K562 (cell line): Measurements from ENCODE around the gene TOMM40L. TPM values are rescaled to one million over a fixed set of nuclear protein-coding genes. Genes with fewer than 3 reads are reported as not detected.

Source experiments
- CC2D1A ChIP-seq: fragments of 450-650 bp; IDR thresholded peaks from 2 replicates; pipeline ENCODE4 v1.6.1; 2017; ENCODE audit warnings: mild to moderate bottlenecking
- CGGBP1 ChIP-seq: fragments of 250-450 bp; sonication (Bioruptor Pico); IDR thresholded peaks from 2 replicates; pipeline ENCODE4 v1.9.0; 2021; ENCODE audit warnings: mild to moderate bottlenecking
- E2F4 ChIP-seq: sonication (generic); formaldehyde crosslinking; IDR thresholded peaks from 2 replicates; pipeline ENCODE4 v1.8.0; 2022; ENCODE audit warnings: mild to moderate bottlenecking, low read depth, missing genetic modification reagents
- KLF16 ChIP-seq: IDR thresholded peaks from 2 replicates; pipeline ENCODE4 v1.6.1; 2016; ENCODE audit warnings: antibody characterized with exemption
- MEF2D ChIP-seq: conservative IDR thresholded peaks from 2 replicates; pipeline ENCODE4 v1.6.1; 2016; ENCODE audit warnings: low read depth, missing genetic modification characterization, missing compliant biosample characterization
- MYC ChIP-seq, 2 experiments: fragments of 250-450 bp in 1 of 2; sonication (Bioruptor Pico) in 1 of 2; IDR thresholded peaks; 2 replicates each; pipeline versions ENCODE4 v1.5.1 to v1.6.1; 2012 to 2021; ENCODE audit warnings: low read depth in 2 of 2, borderline replicate concordance in 1 of 2, improper control_type of control experiment in 1 of 2, low read length in 1 of 2, mild to moderate bottlenecking in 1 of 2, moderate library complexity in 1 of 2
- RAD51 ChIP-seq: fragments of 450-650 bp; IDR thresholded peaks from 2 replicates; pipeline ENCODE4 v1.7.1; 2016; ENCODE audit warnings: low read depth, mild to moderate bottlenecking, borderline replicate concordance
- RBFOX2 ChIP-seq: fragments of 200-400 bp; formaldehyde crosslinking; IDR thresholded peaks from 2 replicates; pipeline ENCODE4 v1.6.1; 2017; ENCODE audit warnings: low read depth, mild to moderate bottlenecking, low read length, moderate library complexity
- RUNX1 ChIP-seq: sonication (generic); IDR thresholded peaks from 2 replicates; pipeline ENCODE4 v1.6.1; 2016; ENCODE audit warnings: antibody characterized with exemption, low read depth
- SP1 ChIP-seq: sonication (generic); formaldehyde crosslinking; IDR thresholded peaks from 2 replicates; pipeline ENCODE4 v1.8.1; 2022; ENCODE audit warnings: mild to moderate bottlenecking, missing genetic modification reagents
- TFAP4 ChIP-seq: sonication (generic); formaldehyde crosslinking; IDR thresholded peaks from 2 replicates; pipeline ENCODE4 v1.8.0; 2022; ENCODE audit warnings: missing genetic modification reagents, mild to moderate bottlenecking, moderate library complexity, borderline replicate concordance
- ZBTB11 ChIP-seq, 3 experiments: fragments of 200-800 bp in 1 of 3; fragments of 250-450 bp in 1 of 3; fragments of 450-650 bp in 1 of 3; sonication (Bioruptor Pico) in 1 of 3; sonication (Bioruptor generic) in 1 of 3; formaldehyde crosslinking in 1 of 3; IDR thresholded peaks; 2 replicates each; pipeline versions ENCODE4 v1.6.1 to v1.8.0; 2016 to 2022; ENCODE audit warnings: mild to moderate bottlenecking in 2 of 3, missing genetic modification characterization in 2 of 3, missing compliant biosample characterization in 1 of 3, moderate library complexity in 1 of 3
- ZNF140 ChIP-seq: fragments of 250-450 bp; sonication (Bioruptor Pico); IDR thresholded peaks from 2 replicates; pipeline ENCODE4 v1.8.0; 2021; ENCODE audit warnings: moderate library complexity, mild to moderate bottlenecking, inconsistent platforms
- ZNF274 ChIP-seq: IDR thresholded peaks from 2 replicates; pipeline ENCODE4 v1.6.1; 2011; ENCODE audit warnings: low read depth, mild to moderate bottlenecking, low read length, moderate library complexity, borderline replicate concordance
- ZNF384 ChIP-seq: IDR thresholded peaks from 2 replicates; pipeline ENCODE4 v1.6.1; 2012; ENCODE audit warnings: low read depth, low read length, improper control_type of control experiment
- ZNF592 ChIP-seq: fragments of 450-650 bp; IDR thresholded peaks from 2 replicates; pipeline ENCODE4 v1.6.1; 2017; ENCODE audit warnings: antibody characterized with exemption, mild to moderate bottlenecking
- polyA plus RNA-seq, 8 experiments: library from polyadenylated mRNA; depleted of rRNA in 4 of 8; stranded (reverse) in 5 of 8; unstranded in 3 of 8; fragments of >200 nt; fragmentation: Nextera tagmentation in 2 of 8; fragmentation: Illumina TruSeq in 1 of 8; extraction: Ambion mirVana in 2 of 8; extraction: Trizol in 1 of 8; gene quantifications; 2 replicates each; pipeline versions ENCODE4 v1.2.1 to v1.2.3, GENCODE V29; 2011 to 2014; ENCODE audit warnings: inconsistent platforms in 1 of 8, missing spikeins in 1 of 8
- total RNA-seq, 7 experiments: library from RNA; depleted of rRNA in 6 of 7; stranded (reverse); fragments of >200 nt in 6 of 7; fragmentation: Illumina TruSeq in 2 of 7; extraction: Trizol in 2 of 7; gene quantifications; 2 replicates each; pipeline versions ENCODE4 v1.2.1 to v1.2.3, GENCODE V29; 2011 to 2021; ENCODE audit warnings: low replicate concordance in 1 of 7

TOMM40L gene
- total and polyA plus RNA-seq, 9 of the 15 experiments (the other 6 are each of a cell fraction or from before 2014, with no cell fraction given), result 9.6 to 33.6 (median 25.2) TPM

DNA sequence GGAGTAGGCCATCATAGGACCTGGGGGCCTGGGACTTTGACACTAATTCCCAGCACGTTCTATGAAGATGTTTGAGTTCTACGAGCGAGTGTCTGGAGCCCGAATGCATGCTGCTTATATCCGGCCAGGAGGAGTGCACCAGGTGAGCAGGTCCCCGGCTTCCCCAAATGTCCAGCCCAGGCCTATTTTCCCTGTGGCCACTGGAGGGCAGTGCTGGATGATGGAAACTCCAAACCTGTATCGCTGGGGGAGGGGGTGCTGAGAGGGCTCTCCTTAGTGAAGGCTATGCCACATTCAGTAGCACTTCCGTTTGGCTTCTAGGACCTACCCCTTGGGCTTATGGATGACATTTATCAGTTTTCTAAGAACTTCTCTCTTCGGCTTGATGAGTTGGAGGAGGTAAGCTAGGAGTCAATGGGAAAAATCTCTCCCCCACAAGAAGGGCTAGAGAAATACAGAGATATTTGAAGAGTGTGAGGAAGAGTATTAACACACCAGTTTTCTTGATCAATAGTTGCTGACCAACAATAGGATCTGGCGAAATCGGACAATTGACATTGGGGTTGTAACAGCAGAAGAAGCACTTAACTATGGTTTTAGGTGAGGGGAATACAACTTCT is 16.0 kb upstream of the TOMM40L start (continued):
- TF ChIP-seq SP1 (peak; percentile 58), RUNX1 (no peak), RAD51 (no peak), CGGBP1 (no peak), ZNF274 (no peak), TFAP4 (CRISPR knock-in tag) (peak; percentile 60; the same call in 1 of the 2 replicates), E2F4 (CRISPR knock-in tag) (no peak), KLF16 (0 out of 2 replicates have a peak, but pooled peaks have one; percentile 30), MYC (IDR thresholded peaks at IDR 0.05; ENCODE audit: low read depth, low read length) (no peak), MYC (CRISPR knock-in tag; IDR thresholded peaks at IDR 0.05; ENCODE audit: borderline replicate concordance, low read depth) (no peak), ZBTB11 (CRISPR knock-in tag; IDR thresholded peaks at IDR 0.05) (peak in 2 of 3 experiments; percentile 53 to 81; a peak in 2 of 6 replicates), ZNF140 (CRISPR knock-in tag) (no peak), ZNF384 (0 out of 2 replicates have a peak, but pooled peaks have one; percentile 23), RBFOX2 (0 out of 2 replicates have a peak, but pooled peaks have one; percentile 4), ZNF592 (0 out of 2 replicates have a peak, but pooled peaks have one; percentile 22), CC2D1A (0 out of 2 replicates have a peak, but pooled peaks have one; percentile 13), MEF2D (tag) (no peak)
